Upper lobe of left lung (tissue), 6 donors: ENCODE data around the gene NCAPG2. TPM values are rescaled to one million over a fixed set of nuclear protein-coding genes. Genes with fewer than 3 reads are reported as not detected.
A peak's percentile ranks its signal among the peaks of the same experiment; 100 is the strongest.

ENCODE experiments used
- ATAC-seq, 2 donors: fragments of 200-7000 bp; cut with Tn5 transposase; one replicate each; pipeline ENCODE4 v1.9.1; 2022; ENCODE audit warnings: mild to moderate bottlenecking in 2 of 2, moderate library complexity in 2 of 2; ENCODE audit not compliant: low FRiP score in 2 of 2
- DNase-seq, 2 donors: peaks; one replicate each; pipeline ENCODE4 v3.0.0-alpha.2; 2019 to 2020
- H3K27ac ChIP-seq, 4 donors: fragments of 200-600 bp; sonication (generic); one replicate each; pipeline ENCODE4 v1.5.1; 2016 to 2019
- H3K27me3 ChIP-seq, 4 donors: fragments of 200-600 bp; sonication (generic); one replicate each; pipeline ENCODE4 v1.5.1; 2017 to 2019
- H3K36me3 ChIP-seq, 4 donors: fragments of 200-600 bp; sonication (generic); one replicate each; pipeline ENCODE4 v1.5.1; 2016 to 2019
- H3K4me1 ChIP-seq, 4 donors: fragments of 200-600 bp; sonication (generic); one replicate each; pipeline ENCODE4 v1.5.1; 2018 to 2019
- H3K4me3 ChIP-seq, 4 donors: fragments of 200-600 bp; sonication (generic); one replicate each; pipeline ENCODE4 v1.5.1; 2017 to 2019; ENCODE audit warnings: mild to moderate bottlenecking in 2 of 4, moderate library complexity in 1 of 4
- H3K9me3 ChIP-seq, 4 donors: fragments of 200-600 bp; sonication (generic); one replicate each; pipeline ENCODE4 v1.5.1; 2018 to 2019
- CTCF ChIP-seq, 6 experiments: fragments of 450-650 bp in 4 of 6; fragments of 200-600 bp in 2 of 6; sonication (generic) in 2 of 6; IDR thresholded peaks; one replicate each; pipeline ENCODE4 v1.5.1; 2016 to 2019; ENCODE audit warnings: antibody characterized with exemption in 6 of 6
- EP300 ChIP-seq, 4 donors: sonication (generic); formaldehyde crosslinking; IDR thresholded peaks; one replicate each; pipeline ENCODE4 v1.5.1; 2017; ENCODE audit warnings: antibody characterized with exemption in 4 of 4, control low read depth in 2 of 4
- POLR2A ChIP-seq, 4 donors: fragments of 450-650 bp; IDR thresholded peaks; one replicate each; pipeline ENCODE4 v1.5.1; 2016 to 2017; ENCODE audit warnings: antibody characterized with exemption in 4 of 4, mild to moderate bottlenecking in 2 of 4
- POLR2AphosphoS5 ChIP-seq, 2 donors: sonication (generic); formaldehyde crosslinking; IDR thresholded peaks; one replicate each; pipeline ENCODE4 v1.5.1; 2017; ENCODE audit warnings: antibody characterized with exemption in 2 of 2
- WGBS, 2 donors: methylation state at CpG; one replicate each; pipeline ENCODE4 v1.1.5; 2017 to 2018; 5-methylcytosine and 5-hydroxymethylcytosine counted together
- total RNA-seq, 6 donors: library from RNA; depleted of rRNA in 4 of 6; stranded (reverse); fragments of >200 nt in 4 of 6; gene quantifications; one replicate each; pipeline versions ENCODE4 v1.1.0 to v1.2.1, GENCODE V29; 2016 to 2021
- donor health status: DM: no; HTN: no; CAD: no; lungs with moderate emphysema.
- donor health status: DM: no; HTN: yes; CAD: no; lungs with severe emphysema.

Gene NCAPG2
- total RNA-seq, 6 donors from 2014 or later, result 4.6 to 11.0 (median 7.8) TPM

GRCh38 chr7:158648168-158648567 lies 56.4 kb downstream of the NCAPG2 start:
- WGBS, 2 donors, result 67 to 91% methylated on average over 3 to 7 of the region's 7 CpGs
- TF ChIP-seq CTCF (IDR thresholded peaks at IDR 0.05), result no peak
- TF ChIP-seq EP300 (IDR thresholded peaks at IDR 0.05), result no peak
- TF ChIP-seq POLR2A (IDR thresholded peaks at IDR 0.05), result no peak
- no peak for TF ChIP-seq POLR2AphosphoS5 (IDR thresholded peaks at IDR 0.05)
- Histone ChIP-seq H3K27ac (no peak overlapping the region), H3K36me3 (peaks cover 0 to 24% (median 5%) of the 10 kb centered on the region in 4 donors), H3K9me3 (no peaks in the 10 kb centered on the region), H3K4me3 (no peak overlapping the region), H3K27me3 (no peaks in the 10 kb centered on the region), H3K4me1 (no peaks in the 10 kb centered on the region)
- ATAC-seq, result no peak
- no peak for DNase-seq

- 92 to 100% methylated on average over 2 of the region's 2 CpGs for WGBS, 2 donors
- no peaks in the 10 kb centered on the region for H3K4me1 ChIP-seq
- DNase-seq (no peak), ATAC-seq (no peak)
- H3K27me3 ChIP-seq, result no peaks in the 10 kb centered on the region
- H3K4me3 ChIP-seq, result no peak overlapping the region
- TF ChIP-seq POLR2A (IDR thresholded peaks at IDR 0.05) (no peak), POLR2AphosphoS5 (IDR thresholded peaks at IDR 0.05) (no peak), EP300 (IDR thresholded peaks at IDR 0.05) (no peak), CTCF (IDR thresholded peaks at IDR 0.05) (no peak)
- no peak overlapping the region for H3K27ac ChIP-seq
- no peaks in the 10 kb centered on the region for H3K9me3 ChIP-seq
- peaks cover 0 to 24% (median 5%) of the 10 kb centered on the region in 4 donors for H3K36me3 ChIP-seq
These were observed 57.2 kb downstream of the NCAPG2 start for GRCh38 chr7:158647475-158647792.

- ATAC-seq, result no peak
- Histone ChIP-seq H3K9me3 (no peaks in the 10 kb centered on the region), H3K4me3 (no peak overlapping the region), H3K4me1 (no peaks in the 10 kb centered on the region), H3K27ac (no peak overlapping the region), H3K36me3 (peaks cover 0 to 20% (median 5%) of the 10 kb centered on the region in 4 donors), H3K27me3 (no peaks in the 10 kb centered on the region)
- TF ChIP-seq CTCF (IDR thresholded peaks at IDR 0.05), result peak in 3 of 6 experiments; percentile 22 to 23 (median 22)
- TF ChIP-seq POLR2A (IDR thresholded peaks at IDR 0.05), result no peak
- no peak for DNase-seq
- 73 to 86% methylated on average over 7 of the region's 7 CpGs for WGBS, 2 donors
These were observed 57.7 kb downstream of the NCAPG2 start for GRCh38 chr7:158646766-158647474.

- no peak for ATAC-seq
- no peak overlapping the region for H3K4me3 ChIP-seq
- no peak for DNase-seq
- no peaks in the 10 kb centered on the region for H3K4me1 ChIP-seq
- TF ChIP-seq EP300 (IDR thresholded peaks at IDR 0.05), result no peak
- TF ChIP-seq POLR2A (IDR thresholded peaks at IDR 0.05), result no peak
- no peak for TF ChIP-seq CTCF (IDR thresholded peaks at IDR 0.05)
- no peak for TF ChIP-seq POLR2AphosphoS5 (IDR thresholded peaks at IDR 0.05)
- H3K27ac ChIP-seq, result no peak overlapping the region
- no peaks in the 10 kb centered on the region for H3K27me3 ChIP-seq
- H3K9me3 ChIP-seq, result no peaks in the 10 kb centered on the region
- 76 to 82% methylated on average over 4 of the region's 4 CpGs for WGBS, 2 donors
- H3K36me3 ChIP-seq, result peaks cover 0 to 15% (median 5%) of the 10 kb centered on the region in 4 donors
These were observed 58.8 kb downstream of the NCAPG2 start for GRCh38 chr7:158645842-158646241.

- peaks cover 0 to 15% (median 5%) of the 10 kb centered on the region in 4 donors for H3K36me3 ChIP-seq
- no peaks in the 10 kb centered on the region for H3K27me3 ChIP-seq
- no peak for ATAC-seq
- H3K27ac ChIP-seq, result no peak overlapping the region
- no peaks in the 10 kb centered on the region for H3K4me1 ChIP-seq
- no peak overlapping the region for H3K4me3 ChIP-seq
- H3K9me3 ChIP-seq, result no peaks in the 10 kb centered on the region
- TF ChIP-seq POLR2AphosphoS5 (IDR thresholded peaks at IDR 0.05), result no peak
- WGBS, 2 donors, result 97 to 98% methylated on average over 4 of the region's 4 CpGs
- DNase-seq, result no peak
These were observed 62.5 kb downstream of the NCAPG2 start for GRCh38 chr7:158642149-158642548.
